GM19035 (cell line): ENCODE measurements around the gene NPR2.

Source experiments
- ATAC-seq: cut with Tn5 transposase; IDR thresholded peaks from one replicate; pipeline ENCODE4 v1.9.1; 2021; ENCODE audit not compliant: unreplicated experiment

The NPR2 gene

GRCh38 chr9:35763181-35763580 lies 28.2 kb upstream of the NPR2 start:
- no peak for ATAC-seq

- no peak for ATAC-seq
These were observed 27.6 kb upstream of the NPR2 start for GRCh38 chr9:35763803-35764202.

DNA sequence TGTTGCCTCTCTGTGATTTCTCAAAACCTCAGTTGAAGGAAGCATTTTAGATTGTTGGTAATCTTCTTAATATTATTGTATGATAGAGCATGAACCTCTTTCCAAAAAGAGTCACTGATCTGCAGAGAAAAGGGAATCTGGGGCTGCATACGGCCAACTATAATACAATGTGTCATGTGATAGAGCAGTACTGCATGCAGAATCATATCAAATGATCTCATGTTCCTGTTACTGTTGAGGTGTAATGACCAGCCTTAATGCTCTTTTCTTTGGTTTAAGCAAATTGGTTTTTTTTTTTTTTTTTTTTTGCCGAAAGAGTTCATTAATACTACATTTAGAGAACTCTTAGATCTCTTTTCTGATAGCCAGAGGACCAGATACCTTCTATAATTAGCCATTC lies 24.4 kb upstream of the NPR2 start:
- ATAC-seq = no peak

DNA sequence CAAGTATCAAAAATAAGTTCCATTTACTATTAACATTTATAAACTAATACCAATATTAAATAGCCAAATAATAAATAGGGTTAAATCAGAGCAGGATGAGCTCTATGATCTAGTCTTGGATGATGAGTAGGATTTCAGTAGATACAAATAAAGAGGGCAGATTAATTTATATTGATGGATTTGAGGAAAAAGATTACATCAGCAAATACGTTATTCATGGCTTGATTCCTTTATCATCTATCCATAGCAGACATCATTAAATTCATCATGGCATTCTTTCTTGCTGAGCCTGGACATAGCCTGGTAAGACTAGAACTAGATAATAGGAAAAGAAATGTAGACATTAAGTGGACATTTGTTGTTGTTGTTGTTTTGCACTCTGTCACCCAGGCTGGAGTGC lies 23.9 kb upstream of the NPR2 start:
- no peak for ATAC-seq

- ATAC-seq = no peak
These were observed 21.6 kb upstream of the NPR2 start for GRCh38 chr9:35769763-35770162.

- ATAC-seq = no peak
These were observed 20.3 kb upstream of the NPR2 start for GRCh38 chr9:35771075-35771433.

- ATAC-seq = no peak
These were observed 19.9 kb upstream of the NPR2 start for GRCh38 chr9:35771534-35771933.

DNA sequence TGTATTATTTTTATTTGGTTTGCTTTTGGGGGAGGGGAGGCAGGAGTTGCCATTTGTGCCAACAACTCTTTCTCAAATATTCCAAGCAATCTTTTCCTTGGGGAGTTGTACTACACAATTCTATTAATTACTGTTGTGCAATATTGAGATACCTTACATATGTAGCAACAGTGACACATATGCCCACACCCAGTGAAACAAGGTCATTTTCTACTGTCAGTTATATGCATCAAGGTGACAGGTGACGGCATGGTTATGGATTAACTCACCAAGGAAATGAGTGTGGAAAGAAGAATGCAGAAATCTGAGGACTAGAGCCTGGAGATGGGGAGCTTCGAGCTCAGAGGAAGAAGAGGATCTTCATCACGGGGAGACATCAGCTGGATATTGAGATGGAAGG lies 19.4 kb upstream of the NPR2 start:
- ATAC-seq = no peak

GRCh38 chr9:35774907-35775635 lies 16.3 kb upstream of the NPR2 start:
- ATAC-seq = no peak

DNA sequence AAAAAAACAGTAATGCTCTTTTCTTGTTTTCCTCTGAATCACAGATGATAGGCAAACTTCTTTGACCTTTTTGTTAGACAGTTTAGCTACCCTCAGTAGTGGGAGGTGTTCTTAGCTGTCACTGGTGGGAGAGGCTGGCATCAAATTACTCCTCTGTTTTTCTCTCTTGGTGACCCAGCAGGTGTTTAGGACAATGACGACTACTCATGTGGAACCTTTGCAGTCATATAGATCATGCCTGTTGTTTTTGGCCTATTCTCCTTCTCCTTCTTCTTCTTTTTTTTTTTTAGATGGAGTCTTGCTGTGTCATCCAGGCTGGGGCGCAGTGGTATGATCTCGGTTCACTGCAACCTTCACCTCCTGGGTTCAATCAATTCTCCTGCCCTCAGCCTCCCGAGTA lies 15.4 kb upstream of the NPR2 start:
- ATAC-seq = no peak

DNA sequence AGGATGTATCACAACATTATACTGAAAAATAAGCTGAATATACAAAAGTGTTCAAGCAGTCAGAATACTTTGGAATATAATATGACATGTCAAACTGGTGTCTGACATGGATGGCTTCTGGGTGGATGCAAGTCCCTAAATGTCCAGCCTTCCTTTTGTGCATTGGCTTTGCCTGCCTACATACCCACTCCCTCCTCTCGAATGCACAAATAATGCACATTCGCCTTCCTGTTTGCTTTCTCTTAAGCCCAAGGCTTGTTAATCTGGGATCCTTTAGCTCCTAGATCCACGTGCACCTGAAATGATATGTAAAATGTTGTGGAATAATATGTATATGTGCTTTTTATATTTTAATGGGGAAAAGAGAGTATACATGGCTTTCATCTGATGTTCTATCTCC lies 12.9 kb upstream of the NPR2 start:
- ATAC-seq = no peak

- no peak for ATAC-seq
These were observed 10.3 kb upstream of the NPR2 start for GRCh38 chr9:35781066-35781465.

DNA sequence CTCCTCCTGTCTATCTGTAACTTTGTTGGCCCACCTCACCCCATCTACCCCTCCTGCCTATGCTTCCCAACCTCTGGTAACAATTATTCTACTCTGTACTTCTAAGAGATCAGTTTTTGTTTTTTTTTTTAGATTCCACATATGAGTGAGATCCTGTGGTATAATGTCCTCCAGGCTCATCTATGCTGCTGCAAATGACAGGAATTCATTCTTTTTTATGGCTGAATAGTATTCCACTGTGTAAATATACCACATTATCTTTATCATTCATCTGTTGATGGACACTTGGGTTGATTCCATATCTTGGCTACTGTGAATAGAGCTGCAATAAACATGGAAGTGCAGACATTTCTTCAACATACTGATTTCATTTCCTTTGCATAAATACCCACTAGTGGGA lies 8.0 kb upstream of the NPR2 start:
- no peak for ATAC-seq

DNA sequence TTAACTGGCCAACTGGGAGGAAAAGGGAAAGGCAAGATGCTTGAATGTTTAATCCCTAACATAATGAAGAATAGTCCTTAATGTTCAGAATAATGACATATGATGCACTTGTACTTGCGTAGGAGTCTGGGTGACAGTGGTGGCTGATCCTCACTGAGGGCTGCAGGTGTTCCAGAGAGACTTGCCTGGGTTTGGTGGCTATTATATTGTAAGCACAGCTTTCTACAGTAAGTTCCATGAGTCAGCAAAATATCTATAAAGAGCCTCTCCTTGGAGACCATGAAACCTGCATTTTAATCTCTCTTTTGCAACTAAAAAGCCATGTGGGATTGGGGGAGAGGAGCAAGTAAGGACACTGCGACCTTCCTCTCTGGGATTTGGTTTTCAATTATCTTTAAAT lies 1.9 kb upstream of the NPR2 start:
- no peak for ATAC-seq

DNA sequence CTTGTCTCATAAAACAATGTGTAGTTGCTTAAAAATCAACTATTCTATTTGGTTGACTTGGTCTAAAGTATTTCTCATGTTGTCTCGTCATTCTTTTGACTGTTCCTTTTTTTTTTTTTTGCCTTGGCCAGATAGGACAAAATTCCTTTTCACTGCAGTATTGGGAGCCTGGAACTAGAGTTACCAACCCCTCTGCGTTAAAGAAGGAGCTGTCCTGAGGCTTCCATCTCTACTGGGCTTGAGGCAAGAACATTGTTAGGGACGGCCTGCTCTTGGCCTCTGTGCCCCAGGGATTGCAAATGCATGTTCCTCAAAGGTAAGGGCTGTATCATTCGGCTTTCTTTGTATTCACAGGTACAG lies 1.4 kb upstream of the NPR2 start:
- ATAC-seq = no peak

DNA sequence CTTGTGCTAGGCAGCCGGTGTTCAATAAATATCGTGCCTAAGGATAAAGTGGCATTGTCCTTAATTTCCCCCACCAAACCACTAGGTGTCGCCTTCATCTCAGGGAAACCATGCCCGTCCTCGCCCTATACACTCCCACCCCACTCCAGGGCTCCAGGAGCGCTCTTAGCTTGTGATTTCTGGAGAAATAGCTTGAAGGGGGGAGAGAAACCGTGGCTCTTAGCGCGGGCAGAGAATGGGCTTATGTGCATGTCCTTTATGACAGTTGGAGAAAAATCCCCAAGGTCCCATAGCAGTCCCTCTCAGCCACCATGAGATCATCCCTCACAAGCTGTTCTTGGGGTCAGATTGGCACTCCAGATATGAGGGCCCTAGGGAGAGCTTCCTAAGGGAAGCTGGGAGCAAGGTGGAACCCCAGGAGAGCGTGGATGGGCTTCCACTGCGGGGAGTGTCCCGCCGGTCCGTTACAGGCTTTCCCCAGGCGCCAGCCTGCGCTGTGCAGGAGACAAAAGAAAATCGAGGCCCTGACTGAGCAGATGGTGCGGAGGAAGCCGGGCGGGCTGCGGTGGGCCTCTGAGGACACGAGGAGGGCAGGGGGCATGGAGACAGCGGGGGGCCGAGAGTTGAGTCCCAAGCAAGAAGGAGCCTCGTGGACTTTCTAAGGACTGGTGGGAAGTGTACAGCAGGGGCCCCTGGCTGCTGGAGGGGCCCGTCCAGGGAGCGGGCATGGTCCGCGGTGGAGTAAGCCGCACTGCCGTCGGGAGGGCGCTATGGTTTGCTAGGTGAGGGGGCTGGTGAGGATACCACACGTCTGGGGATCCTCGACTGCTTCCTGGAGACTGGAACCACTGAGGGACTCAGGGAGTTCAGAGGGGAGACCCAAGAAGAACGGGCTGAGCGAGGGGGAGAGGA lies 750 bp upstream of the NPR2 start:
- ATAC-seq = no peak

DNA sequence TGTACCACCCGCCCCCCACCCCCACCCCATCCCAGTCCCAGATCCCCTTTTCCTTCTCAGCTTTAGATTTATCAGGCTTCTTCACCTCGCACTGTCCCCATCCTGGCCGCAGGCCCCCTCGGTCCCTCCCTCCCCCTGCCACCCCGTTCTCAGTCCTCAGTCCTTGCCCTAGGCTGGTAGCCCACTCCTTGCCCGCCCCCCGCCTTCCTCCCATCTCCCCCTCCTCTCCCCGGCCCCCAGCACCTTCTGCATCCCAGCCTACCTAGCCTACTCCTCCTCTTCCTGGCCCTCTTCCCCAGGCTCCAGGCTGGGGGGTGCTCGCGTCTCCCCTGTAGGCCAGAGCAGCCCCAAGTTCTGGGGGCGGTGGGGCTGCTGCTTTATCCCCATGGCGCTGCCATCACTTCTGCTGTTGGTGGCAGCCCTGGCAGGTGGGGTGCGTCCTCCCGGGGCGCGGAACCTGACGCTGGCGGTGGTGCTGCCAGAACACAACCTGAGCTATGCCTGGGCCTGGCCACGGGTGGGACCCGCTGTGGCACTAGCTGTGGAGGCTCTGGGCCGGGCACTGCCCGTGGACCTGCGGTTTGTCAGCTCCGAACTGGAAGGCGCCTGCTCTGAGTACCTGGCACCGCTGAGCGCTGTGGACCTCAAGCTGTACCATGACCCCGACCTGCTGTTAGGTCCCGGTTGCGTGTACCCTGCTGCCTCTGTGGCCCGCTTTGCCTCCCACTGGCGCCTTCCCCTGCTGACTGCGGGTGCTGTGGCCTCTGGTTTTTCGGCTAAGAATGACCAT lies 828 bp downstream of the NPR2 start:
- ATAC-seq = no peak

DNA sequence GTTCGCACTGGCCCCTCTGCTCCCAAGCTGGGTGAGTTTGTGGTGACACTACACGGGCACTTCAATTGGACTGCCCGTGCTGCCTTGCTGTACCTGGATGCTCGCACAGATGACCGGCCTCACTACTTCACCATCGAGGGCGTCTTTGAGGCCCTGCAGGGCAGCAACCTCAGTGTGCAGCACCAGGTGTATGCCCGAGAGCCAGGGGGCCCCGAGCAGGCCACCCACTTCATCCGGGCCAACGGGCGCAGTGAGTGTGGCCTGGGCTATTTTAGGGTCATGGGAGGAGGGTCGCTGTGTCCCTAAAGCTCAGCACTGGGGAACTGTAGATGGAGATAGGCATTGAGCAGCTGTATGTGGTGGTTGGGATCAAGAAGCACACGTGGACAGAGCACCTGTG lies 1.4 kb downstream of the NPR2 start:
- ATAC-seq = no peak

DNA sequence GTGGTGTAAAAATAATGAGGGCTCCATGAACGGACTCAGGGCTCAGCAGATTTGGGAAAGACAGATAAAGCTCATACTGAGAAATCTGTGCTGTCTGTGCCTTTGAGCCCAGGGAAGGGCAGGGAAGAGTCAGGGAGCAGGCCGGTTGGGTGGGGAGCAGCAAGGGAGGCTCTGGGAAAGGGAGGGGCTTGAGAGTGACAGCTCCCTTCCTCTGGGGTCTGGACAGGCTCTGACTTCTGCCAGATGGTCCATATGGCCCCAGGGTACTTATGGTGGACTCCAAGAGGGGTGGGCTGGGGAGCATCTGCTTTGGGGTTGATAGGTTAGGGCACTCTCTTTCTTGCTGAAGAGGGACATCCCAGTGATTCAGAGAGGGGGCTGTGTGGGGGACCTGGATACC lies 2.1 kb downstream of the NPR2 start:
- no peak for ATAC-seq

DNA sequence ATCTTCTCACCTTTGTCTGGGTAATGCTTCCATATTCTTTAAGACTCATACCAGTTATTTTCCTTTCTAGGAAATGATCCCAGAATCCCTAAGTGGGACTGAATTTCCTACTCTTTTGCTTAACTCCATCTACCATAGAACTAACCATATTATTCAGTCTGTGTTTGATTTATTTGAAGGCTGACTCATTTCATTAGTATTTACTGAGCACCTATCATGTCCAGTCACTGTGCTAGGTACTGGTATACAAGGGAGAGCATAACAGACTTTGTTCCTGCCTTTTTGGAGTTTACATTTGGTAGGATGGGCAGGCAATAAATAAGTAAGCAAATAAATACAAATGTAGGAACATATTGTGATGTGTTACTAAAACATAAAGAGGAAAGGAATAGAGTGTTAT lies 4.3 kb downstream of the NPR2 start:
- ATAC-seq = no peak

DNA sequence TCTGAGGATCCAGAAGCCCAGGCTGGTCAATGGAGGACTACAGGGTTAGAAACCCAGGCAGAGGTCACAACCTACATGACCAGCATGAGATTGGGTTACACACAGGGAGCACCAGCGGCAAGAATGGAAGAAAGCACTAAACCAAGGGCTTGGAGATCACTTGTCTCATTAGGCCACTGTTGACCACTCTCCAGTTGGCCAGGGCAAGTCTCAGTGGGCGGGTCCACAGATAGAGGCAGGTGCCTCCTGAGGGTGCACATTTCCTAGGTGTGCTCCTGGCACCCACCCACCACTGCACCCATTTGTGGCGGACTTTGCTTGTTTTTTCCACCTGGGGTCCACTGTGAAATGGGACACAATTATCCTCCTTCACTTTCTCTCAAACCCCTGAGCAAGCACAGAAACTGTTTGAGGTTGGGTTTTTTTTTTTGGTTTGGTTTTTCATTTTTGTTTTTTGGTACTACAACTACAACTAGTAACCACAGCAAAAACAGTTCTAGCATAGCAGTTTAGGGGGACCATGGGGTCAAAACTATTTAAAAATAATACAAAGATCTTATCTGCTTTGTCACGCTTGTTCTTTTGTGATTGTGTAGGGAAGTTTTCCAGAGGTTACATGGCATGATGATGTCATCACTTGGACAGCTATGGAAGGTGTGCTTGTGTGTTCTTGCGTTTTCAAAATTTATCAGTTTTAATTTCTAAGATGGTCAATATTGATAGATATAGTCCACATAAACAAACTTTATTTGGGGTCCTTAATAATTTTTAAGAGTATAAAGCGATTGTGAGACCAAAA lies 6.1 kb downstream of the NPR2 start:
- no peak for ATAC-seq
